HS-27A (cell line): ENCODE data around the gene PROZ.

Experiments
- DNase-seq: peaks from one replicate; pipeline ENCODE4 v3.0.0-alpha.2; 2012; ENCODE audit warnings: low read depth, missing footprints

Gene PROZ

DNA sequence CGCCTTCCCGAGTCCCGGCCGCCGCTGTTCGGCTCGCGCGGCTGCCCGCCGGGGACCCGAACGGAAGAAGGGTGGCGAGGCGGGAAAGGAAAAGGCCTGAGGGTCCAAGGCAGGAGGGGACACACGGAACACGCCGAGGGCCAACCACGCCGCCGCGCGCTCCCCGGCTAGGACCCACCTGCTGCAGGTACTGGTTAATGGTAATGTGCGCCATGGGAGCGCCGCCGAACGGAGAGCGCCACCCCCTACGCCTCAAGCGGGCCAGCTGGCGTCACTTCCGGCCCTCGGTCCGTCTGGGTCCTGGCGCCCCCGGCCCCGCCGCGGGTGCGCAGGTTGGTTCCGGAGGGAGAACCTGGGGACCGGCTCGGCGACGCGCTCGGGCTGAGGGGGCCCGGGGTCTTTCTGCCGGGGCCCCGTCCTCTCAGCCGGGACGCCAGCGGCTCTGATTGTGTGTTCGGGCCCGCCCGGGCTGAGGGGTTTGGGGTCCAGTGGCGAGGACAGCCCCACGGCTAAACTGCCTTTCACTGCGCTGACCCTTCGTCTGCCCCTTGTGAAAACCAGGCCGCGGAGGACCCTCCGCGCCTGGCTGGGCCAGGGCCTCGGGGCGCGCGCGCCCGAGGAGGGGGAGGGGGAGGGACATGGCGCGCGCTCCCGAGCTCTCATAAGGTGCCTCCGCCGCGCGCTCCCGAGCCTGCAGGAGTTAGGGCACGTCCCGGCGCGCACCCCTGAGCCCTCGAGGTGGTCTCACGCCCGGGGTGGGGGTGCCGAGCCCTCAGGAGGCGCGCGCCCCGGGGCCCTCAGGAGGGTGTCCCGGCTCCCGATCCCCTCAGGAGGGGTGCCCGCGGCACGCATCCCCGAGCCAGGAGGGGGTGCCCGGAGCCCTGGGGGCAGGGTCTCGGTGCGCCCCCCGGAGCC is 50.2 kb downstream of the PROZ start, which contains the start of gene PCID2:
TSS of gene PCID2 (minus strand) at position 249 of the 915 bp plus-strand sequence. CDS start at position 214, 35 bp downstream.
- DNase-seq: peak; percentile 59

GRCh38 chr13:113209336-113209758 is 50.9 kb downstream of the PROZ start, which contains the start of gene CUL4A:
TSS of gene CUL4A (plus strand) at chr13:113209613. CDS start at chr13:113209628, 15 bp downstream.
- DNase-seq: no peak

DNA sequence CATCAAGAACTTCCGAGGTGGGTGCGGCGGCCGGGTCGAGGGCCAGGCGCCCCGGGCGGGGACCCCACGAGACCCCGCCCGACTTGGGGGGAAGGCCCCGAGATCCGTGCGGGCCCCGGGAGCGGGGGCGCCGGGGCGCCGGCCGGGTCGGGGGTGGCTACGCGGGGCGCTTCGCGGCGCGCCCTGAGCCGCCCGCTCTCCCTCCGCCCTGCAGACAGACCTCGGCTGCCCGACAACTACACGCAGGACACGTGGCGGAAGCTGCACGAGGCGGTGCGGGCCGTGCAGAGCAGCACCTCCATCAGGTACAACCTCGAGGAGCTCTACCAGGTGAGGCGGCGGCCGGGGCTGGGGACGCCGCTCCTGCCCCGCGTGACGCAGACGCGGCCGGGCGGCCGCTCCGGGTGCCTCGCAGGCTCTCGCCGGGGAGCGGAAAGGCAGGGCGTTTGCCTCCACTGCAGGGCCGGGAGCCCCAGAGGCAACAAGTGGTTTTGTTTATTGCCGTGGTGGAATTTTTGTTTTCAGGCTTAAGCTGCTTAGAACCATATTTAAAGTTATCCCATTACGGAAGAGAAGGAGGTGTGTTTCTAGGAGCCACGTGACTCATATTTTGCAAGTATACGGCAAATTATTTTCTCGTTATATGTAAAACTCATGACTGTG is 51.4 kb downstream of the PROZ start:
- DNase-seq: peak; percentile 23

DNA sequence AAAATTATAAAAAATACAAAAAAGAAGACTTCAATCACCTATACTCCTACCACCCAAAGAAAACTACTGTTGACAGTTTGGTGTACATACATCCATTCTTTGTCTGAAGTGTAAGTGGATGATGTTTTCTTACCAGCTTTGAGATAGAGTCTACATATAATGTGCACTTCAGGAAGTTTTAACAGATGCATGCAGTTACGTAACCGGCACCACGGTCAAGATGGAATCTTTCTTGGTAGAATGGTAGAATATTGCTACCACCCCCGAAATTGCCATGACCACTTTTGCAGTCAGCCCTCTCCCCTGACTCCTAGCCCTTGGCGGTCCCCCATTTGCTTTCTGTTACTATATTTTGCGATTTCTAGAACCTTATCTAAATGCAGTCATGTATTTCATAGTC is 52.4 kb downstream of the PROZ start:
- no peak for DNase-seq

DNA sequence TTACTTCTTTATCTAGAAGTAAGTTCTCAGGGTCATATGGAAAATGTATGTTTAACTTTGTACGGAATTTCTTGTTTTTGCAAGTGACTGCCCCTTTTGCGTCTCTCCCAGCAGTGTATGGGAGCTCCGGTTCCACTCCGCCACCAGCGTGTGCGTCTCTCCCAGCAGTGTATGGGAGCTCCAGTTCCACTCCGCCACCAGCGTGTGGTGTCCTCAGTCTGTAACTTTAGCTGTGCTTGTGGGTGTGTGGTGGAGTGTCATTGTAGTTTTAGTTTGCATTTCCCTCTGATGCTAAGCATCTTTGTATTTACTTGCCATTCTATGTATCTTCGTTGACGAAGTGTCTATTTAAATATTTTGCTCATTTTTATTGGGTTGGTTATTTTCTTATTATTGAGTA is 53.3 kb downstream of the PROZ start:
- DNase-seq: no peak

GRCh38 chr13:113216254-113217048 is 58.0 kb downstream of the PROZ start:
- DNase-seq: no peak

DNA sequence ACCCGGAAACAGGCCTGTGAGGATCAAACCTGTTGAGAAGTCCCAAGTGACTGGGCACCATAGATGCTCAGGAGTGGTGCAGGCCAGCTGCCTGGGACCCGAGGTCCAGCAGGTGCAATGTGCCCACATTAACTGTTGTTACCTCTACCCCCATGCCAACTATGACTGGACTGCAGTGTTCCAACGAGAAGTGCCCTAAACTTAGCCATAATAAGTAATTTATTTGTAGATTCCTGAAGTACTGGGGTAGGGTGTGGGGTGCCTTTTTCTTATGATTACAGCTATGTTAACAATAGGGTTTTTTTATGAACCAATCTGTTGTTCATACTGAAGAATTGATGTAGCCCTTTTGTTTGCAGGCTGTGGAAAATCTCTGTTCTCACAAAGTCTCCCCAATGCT is 60.1 kb downstream of the PROZ start:
- no peak for DNase-seq

DNA sequence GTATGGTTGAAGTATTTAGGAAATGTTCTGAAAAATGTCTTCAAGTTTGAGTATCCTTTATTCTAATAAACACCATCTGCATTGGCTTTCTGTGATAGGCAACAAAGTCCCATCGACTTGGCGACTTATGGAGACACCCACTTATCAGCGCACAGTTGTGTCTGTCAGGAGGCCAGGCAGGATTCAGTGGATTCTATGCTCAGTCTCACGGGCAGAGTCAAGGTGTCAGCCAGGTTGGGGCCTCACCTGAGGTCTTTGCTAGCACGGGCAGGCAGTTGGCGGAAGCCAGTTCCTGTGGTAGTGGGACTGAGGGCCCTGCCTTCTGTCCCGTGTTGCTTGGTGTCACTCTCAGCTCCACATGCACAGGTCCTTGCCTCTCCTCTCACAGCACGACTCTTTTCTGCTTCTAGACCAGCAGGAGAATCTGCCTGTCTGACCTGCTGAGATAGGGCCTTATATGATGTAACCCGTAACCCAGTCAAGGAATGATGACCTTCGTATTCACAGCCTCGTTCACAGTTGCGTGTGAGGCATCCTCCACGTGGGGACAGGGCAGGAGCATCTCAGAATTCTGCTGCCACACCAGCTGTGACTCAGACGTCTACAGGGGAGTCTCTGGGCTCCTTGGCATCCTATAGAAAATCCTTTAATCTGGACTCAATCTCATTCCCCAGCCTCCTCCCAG is 61.0 kb downstream of the PROZ start:
- no peak for DNase-seq

DNA sequence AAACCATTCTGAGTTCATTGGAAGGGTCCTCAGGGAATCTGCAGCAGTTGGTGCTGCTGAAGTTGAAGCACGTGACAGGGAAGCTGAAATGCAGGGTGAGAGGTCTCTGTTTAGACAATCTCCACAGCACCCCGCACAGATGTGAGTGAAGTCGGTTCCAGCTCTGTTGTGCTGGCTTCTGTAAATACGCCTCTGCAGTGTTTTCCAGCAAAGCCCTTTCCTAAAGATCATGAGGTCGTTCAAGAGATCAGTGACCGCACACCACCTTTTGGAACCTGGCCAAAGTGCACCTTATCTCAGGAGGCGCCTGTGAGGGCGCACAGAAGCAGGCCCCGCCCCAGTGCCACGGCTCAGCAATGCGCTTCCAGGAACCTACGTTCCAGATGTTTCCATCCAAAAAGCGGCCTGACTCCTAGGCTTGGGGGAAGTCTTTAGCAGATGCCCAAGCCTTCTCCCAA is 61.7 kb downstream of the PROZ start:
- no peak for DNase-seq

- DNase-seq: no peak
Observed at GRCh38 chr13:113220877-113221276, 62.4 kb downstream of the PROZ start.
